Measurements from ENCODE around the gene KRT85.

DNA sequence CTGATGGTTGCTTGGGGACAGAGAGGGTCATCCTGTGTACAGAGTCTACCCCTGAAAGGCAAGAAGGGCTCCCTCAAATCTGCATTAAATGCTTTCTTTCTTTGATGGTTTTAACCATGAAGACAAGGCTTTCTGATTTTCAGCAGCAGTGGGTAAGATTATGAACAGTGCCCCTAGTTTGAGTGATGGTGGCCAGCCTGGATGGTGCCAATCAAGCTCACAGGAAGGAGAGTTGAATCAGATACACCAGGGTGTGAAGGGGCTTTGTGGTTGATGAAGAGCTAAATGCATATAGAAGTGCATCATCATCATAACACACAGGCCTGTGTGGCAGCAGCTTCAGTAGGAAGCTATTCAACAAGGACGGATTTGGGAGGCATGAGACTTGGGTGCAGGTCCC is 5.7 kb downstream of the KRT85 start:
- TF ChIP-seq, protein P1, sequence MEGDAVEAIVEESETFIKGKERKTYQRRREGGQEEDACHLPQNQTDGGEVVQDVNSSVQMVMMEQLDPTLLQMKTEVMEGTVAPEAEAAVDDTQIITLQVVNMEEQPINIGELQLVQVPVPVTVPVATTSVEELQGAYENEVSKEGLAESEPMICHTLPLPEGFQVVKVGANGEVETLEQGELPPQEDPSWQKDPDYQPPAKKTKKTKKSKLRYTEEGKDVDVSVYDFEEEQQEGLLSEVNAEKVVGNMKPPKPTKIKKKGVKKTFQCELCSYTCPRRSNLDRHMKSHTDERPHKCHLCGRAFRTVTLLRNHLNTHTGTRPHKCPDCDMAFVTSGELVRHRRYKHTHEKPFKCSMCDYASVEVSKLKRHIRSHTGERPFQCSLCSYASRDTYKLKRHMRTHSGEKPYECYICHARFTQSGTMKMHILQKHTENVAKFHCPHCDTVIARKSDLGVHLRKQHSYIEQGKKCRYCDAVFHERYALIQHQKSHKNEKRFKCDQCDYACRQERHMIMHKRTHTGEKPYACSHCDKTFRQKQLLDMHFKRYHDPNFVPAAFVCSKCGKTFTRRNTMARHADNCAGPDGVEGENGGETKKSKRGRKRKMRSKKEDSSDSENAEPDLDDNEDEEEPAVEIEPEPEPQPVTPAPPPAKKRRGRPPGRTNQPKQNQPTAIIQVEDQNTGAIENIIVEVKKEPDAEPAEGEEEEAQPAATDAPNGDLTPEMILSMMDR (IDR thresholded peaks at IDR 0.05): no peak
- no peak for TF ChIP-seq POLR2A (IDR thresholded peaks at IDR 0.05)

All from testis (tissue), 2 donors.